ENCODE data around the gene GBX1. TPM values are rescaled to one million over a fixed set of nuclear protein-coding genes. Genes with fewer than 3 reads are reported as not detected.

GBX1 gene
- total RNA-seq, 1 donor from 2014 or later: not detected

GRCh38 chr7:151193203-151193978 is 25.9 kb upstream of the GBX1 start:
- DNase-seq (ENCODE audit: low read depth): no peak

- no peak for DNase-seq (ENCODE audit: low read depth)
Observed at GRCh38 chr7:151192002-151192539, 24.6 kb upstream of the GBX1 start.

- no peak for DNase-seq (ENCODE audit: low read depth)
Observed at GRCh38 chr7:151191544-151191943, 24.1 kb upstream of the GBX1 start.

- no peak for DNase-seq (ENCODE audit: low read depth)
Observed at GRCh38 chr7:151189038-151189437, 21.5 kb upstream of the GBX1 start.

GRCh38 chr7:151188252-151188542 is 20.7 kb upstream of the GBX1 start:
- DNase-seq (ENCODE audit: low read depth): no peak

DNA sequence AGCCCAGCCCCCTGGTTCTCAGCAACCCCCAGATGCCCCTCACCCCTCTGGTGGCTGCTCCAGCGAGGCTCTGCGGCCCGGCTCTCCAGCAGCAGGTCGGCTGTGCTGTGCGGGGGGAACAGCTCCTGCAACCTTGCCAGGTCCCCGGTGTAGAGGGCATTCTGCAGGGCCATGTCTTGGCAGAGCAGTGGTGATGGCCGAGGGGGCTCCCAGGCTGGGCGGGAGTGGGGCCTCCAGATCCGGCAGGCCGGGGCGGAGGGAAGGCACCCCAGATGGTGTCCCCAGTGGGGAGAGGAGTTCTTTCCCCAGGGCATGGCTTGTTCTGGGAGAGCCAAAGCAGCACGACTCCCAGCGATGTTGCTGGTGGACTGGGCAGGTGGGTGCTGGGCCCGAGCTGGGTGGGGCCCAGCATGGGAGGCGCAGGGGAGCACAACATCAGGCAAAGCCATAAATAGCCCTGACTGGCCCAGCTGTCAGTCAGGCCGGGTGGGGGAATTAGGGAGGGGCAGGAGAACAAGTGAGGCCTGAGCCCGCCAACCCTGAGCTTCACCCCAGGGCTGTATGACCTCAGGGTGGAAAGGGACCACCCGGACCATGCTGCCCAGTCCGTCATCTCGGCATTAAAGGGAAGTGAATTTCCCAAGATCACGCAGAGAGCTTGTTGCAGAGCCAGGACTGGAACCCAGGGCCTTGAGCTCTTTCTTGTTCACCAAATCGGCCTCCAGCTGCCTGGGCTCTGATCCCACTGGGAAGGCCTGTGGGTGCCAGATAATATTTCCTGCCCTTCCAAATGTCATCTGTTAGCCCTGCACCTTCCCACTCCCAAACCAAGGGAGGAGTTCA is 20.1 kb upstream of the GBX1 start:
- no peak for DNase-seq (ENCODE audit: low read depth)

GRCh38 chr7:151186640-151187408 is 19.3 kb upstream of the GBX1 start, which contains the start of gene ASB10:
TSS of gene ASB10 (minus strand) at chr7:151187250. CDS start at chr7:151187130, 120 bp downstream.
- no peak for DNase-seq (ENCODE audit: low read depth)

- DNase-seq (ENCODE audit: low read depth): no peak
Observed at GRCh38 chr7:151185762-151186639, 18.5 kb upstream of the GBX1 start.

GRCh38 chr7:151181011-151181431 is 13.5 kb upstream of the GBX1 start:
- DNase-seq (ENCODE audit: low read depth): no peak

DNA sequence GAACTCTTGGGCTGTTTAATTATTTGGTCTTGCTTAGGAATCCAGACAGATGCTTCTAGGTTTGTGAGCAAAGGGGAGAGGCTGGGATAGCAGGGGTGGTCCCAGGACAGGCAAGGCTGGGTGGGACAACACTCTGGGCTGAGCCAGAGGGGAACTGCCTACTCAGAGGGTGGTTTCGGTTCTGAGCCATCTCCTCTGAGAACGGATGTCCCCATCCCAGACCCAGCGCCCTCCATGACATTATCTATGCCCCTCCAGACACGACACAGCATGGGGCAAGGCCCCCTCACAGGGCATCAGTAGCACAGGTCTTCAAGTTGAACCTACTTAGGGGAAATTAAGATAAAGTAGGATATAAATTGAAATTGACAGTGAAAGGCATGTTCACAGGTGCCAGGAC is 12.5 kb upstream of the GBX1 start:
- DNase-seq (ENCODE audit: low read depth): no peak

- no peak for DNase-seq (ENCODE audit: low read depth)
Observed at GRCh38 chr7:151179287-151179860, 11.9 kb upstream of the GBX1 start.

DNA sequence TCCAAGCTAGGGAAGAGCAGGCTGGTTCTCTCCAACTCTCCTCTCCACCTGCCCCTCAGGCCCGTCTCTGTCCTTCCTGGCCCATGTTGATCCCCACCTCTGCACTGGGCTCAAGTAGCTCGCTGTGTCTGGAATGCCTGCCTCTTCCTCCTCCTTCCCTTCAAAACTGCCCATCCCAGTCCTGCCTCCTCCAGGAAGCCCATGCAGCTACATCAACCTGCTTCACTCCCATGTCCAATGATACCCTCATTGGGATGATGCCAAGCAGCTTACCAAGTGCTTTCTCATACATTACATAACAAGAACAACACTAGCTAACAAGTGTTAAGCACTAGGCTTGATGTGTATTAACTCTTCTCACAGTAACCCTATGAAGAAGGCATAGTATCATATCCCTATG is 11.3 kb upstream of the GBX1 start:
- DNase-seq (ENCODE audit: low read depth): no peak

GRCh38 chr7:151178236-151178635 is 10.7 kb upstream of the GBX1 start:
- DNase-seq (ENCODE audit: low read depth): no peak

DNA sequence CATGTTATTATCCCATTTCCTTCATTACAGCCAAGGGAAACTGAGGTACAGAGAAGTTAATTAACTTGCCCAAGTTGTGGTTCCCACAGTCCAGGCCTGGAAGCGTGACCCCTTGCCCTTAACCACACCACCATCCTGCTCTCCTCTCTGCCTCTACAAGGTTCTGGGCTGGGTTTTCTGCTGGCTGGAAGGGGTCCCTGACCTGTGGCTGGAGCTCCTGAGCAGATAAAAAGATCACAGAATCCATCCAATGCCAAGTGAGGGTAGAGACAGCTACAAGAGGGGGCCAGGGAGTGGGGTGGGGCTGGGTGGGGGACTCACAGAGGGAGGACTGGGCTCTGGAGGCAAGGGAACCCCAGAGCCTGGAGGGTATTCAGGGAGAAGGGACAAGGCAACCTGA is 9.8 kb upstream of the GBX1 start:
- no peak for DNase-seq (ENCODE audit: low read depth)

GRCh38 chr7:151176401-151176800 is 8.9 kb upstream of the GBX1 start:
- no peak for DNase-seq (ENCODE audit: low read depth)

DNA sequence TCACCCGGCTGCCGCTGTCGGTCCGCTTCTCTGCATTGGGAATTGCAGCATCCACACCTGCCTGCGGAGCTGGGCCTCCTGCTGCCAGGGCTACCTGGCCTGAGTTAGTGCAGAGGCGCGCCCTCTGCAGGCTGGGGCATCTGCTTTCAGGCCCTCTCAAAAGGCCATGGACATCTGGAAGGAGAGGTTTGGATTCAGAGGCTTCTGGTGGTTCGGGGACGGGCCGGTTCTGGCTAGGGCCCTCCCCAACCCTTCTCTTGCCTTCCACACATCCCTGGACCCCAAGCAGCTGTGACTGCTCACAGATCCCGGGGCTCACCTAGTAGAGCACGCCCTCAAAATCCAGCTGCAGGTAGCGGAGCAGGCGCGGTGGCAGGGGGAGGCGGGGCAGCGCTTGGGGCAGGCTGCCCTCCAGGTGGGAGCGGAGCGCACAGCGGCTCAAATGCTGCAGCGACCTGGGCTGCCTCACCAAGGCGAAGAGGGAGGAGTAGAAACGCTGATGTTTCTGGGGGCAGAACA is 8.4 kb upstream of the GBX1 start:
- no peak for DNase-seq (ENCODE audit: low read depth)

- DNase-seq (ENCODE audit: low read depth): no peak
Observed at GRCh38 chr7:151175047-151175792, 7.7 kb upstream of the GBX1 start.

DNA sequence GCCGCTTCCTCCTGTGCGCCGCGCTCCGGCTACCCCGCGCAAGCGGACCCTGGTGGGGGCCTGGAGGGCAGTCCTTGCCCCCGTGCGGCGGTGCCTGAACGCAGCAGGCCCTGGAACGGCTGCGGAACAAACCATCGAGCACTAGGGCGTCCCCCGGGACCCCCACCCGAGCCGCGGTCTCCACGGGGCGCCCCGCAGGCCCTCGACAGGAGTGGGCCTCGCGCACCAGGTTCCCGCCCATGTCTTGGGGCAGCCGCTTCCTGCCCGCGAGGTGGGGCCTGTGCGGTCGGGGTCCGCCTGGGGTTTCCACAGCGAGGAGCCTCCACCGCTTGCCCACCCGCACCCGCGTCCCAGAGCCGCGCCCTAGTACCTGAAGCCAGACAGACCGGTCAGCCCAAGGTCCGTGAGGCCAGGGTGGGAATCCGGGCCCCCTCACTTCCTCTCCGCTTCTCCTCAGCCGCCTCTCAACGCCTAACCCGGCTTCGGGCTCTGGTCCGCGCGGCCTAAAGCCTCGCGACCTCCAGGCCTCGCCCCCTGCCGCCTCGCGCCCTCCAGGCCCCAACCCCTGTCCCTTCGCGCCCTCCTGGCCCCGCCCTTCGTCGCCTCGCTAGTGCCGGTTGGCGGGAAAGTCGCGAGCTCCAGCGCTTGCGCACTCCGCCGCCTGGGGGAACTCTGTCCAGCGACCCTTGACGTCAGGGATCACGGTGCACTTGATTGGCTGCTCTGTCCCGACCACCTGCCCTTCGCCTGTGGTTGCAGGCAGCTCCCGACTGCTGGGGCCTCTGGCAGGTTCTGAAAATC is 7.0 kb upstream of the GBX1 start:
- no peak for DNase-seq (ENCODE audit: low read depth)
